CD4-positive, alpha-beta T cell treated with Interleukin-21 for 1 hour (primary cell): ENCODE results near the gene ERBB2.
"Not testable (repeated sequence)": the region's sequence is repeated elsewhere in the genome, so short reads cannot be mapped to it uniquely, and the experiment has no call there.

Experiments
- DNase-seq: peaks from one replicate; pipeline ENCODE4 v3.0.0-alpha.2; 2020

ERBB2 gene

DNA sequence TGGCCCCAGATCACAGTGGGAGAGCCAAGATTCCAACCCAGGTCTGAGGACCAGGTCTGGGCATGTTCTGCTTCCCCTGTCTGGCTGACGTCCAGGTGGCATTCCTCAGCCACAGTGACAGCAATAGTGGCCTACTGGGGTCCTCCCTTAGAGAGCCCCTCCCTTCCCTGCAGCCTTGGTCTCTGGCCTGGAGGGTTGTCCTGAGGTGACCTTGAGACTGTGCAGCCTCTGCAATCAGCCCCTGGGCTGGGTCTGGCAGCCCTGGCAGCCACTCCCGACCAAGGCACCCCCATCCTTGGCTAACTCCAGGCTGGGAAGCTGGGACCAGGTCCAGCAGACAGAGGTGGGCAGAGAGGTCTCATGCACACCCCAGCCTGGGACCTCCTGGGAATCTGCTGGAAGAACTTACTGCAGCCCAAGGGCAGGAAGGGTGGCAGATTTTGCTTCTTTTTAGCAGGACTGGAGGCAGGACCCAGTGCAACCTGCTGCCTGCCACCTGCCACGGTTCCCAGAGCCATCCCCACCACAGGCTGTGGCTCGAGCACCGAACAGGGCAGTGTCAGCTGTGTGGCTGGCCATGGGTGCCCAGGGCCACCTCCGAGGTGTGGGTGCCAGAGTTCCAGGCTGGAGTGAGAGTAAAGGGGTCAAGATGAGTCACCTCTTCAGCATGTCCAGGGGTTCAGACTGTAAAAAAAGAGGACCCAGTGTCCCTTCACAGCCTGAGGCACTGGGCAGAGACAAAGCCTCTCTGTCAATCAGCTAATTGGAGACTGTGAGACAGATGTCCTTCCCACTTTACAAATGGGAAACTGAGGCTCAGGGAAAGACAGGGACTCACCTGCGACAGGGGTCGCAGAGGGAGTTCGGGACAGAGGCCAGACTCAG lies 50.5 kb downstream of the ERBB2 start:
- DNase-seq: no peak

DNA sequence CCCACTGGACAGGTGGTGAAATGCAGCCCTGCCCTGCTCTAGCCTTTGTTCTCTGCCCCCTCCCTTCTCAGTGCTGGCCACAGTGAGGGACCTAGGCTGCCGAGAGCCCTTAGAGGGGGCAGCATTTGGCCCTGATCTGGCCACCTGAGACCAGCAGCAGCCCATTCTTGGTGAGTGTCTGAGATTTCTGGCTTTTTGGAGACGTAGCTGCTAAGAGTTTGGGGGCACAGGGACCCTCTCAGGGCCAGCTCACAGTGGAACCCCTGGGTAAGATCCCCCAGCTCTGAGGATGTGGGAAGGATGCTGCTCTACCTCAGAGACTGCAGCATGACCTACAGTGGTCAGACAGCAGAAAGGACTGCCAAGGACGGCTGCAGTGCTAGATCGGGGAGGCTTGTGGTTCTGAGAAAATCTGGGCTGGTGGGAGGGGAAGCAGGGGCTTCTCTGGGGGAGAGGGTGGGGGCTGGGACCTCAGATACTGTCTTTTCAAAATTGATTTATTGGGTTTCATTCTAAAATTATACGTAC lies 51.2 kb downstream of the ERBB2 start:
- DNase-seq: no peak

DNA sequence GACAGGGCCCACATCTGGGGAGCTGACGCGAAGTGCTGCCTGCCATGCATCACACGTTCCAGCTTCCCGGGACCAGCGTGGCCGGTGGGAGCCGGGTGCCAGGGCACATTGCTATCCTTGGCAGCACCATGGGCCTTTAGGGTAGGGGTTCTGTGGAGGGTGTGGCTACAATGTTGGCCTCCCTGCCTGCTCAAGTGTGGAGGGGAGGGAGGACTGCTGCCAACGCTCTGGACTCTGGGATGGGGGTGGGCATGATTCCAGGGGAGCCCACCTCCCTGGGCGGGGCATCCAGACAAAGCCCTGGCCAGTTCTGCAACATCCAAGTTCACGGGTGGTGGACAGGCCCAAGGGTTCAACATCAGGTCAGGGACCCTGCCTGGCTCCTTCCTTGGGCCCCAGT lies 51.8 kb downstream of the ERBB2 start:
- no peak for DNase-seq

DNA sequence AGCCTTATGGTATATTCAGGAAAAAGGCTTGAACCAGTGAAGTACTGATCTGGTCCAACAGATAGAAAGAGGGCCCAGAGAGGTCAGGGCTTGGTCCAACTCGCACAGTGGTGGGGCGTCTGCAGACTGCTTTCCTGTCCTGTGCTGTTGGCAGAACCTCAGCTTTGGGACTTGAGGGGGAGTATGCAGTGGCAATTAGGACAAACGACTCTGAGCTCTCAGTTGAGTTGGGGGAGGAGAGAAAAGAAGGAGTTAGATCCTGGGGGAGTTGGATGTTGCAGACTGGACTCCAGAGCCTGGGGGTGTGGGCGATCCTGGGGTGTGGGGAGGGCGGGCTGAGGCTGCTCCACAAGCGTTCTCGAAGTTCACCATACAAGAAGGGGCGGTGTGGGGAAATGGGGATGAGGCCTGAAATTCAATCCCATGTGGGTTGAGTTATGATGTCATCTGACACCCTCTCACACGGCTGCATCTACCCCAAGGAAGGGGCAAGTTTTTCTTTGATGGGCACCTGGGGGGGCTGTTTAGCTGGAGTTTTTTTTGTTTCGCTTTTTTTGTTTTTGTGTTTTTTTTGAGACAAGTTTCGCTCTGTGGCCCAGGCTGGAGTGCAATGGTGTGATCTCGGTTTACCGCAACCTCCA lies 52.5 kb downstream of the ERBB2 start:
- DNase-seq: no peak

DNA sequence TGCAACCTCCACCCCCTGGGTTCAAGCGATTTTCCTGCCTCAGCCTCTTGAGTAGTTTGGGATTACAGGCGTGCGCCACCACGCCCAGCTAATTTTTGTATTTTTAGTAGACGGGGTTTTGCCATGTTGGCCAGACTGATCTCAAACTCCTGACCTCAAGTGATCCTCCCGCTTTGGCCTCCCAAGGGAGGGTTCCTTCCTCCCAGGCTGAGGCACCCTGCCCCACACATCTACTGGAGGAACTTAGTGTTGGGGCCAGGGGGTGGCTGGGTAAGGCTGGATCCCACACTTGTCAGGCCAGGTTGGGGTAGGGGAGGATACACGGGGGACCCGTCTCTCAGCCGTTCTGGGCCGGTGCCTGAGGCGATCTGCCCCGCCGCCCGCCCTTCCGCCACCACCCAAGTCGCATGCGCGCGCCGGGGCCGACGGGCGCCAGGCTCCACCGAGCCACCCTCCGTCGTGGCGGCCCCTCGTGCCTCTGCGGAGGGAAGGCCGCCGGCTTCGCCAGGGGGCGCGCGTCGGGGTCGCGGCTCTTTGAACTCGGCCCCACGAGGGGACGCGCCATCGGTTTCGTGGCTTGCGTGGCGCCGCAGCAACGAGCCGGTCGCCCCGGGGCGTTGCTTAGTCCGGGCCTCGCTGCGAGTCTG lies 53.8 kb downstream of the ERBB2 start:
- DNase-seq: peak; percentile 80

DNA sequence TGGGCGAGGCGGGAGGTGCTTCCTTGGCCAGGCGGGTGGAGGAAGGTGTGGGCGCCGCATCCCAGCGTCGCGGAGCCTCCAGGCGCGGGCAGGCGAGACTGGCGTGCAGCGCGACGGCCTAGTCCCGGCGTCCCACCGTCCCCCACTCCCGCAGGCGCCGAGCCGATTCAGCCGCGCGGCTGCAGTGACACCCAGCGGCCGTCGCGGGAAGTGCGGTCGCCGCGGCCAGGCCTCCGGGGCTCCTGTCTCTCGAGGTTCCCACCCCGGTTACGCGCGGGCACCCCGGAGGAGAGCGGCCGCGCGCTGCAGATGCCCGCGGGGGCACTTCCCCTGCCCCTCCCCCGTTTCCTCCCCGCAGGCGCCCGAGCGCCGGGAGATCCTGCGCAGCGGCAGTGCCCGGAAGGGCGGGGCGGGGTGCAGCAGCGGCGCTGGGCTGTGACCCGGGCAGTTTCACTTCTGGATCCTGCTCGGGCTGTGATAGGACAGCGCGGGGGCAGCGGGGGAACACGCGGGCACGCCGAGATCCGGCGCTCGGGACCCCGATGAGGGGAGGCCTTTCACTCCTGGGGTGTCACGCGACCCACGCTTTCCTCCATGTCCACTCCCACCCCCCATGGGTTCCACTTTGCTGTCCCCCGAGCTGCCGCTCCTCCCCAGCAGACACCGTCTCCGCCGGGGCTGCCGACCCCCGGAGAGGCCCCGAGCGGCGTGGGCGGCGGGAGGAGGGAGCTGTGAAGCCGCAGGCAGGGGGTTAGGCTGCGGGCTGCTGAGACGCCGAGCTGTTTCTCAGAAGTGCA lies 54.5 kb downstream of the ERBB2 start:
- peak; percentile 99 for DNase-seq

DNA sequence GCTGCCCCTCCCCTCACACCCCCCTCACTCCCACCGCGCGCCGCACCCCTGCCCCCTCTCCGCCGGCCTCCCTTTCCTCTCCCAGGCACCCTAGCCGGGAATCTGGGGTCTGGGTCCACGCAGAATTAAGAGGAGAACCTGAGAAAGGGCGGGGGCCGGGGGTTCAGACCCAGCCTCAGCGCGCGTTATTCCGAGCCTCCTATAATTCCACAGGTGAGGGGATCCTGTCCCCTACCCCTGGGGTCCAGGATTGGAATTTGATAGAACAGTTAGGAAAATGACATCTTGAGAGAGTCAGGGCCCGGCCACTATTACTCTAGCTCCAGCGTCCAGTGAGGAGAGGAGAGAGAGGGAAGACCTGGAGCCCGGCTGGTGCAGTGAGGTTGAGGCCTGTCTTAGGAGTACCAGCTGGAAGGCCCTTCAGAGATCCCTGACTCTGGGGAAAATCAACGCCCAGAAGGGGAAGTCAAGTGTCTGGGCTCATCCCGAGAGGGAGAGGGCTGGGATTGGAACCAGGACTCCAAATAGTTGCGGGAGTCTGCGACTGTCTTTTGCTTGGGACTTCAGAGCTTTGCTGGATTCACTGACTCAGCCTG lies 55.2 kb downstream of the ERBB2 start:
- no peak for DNase-seq

DNA sequence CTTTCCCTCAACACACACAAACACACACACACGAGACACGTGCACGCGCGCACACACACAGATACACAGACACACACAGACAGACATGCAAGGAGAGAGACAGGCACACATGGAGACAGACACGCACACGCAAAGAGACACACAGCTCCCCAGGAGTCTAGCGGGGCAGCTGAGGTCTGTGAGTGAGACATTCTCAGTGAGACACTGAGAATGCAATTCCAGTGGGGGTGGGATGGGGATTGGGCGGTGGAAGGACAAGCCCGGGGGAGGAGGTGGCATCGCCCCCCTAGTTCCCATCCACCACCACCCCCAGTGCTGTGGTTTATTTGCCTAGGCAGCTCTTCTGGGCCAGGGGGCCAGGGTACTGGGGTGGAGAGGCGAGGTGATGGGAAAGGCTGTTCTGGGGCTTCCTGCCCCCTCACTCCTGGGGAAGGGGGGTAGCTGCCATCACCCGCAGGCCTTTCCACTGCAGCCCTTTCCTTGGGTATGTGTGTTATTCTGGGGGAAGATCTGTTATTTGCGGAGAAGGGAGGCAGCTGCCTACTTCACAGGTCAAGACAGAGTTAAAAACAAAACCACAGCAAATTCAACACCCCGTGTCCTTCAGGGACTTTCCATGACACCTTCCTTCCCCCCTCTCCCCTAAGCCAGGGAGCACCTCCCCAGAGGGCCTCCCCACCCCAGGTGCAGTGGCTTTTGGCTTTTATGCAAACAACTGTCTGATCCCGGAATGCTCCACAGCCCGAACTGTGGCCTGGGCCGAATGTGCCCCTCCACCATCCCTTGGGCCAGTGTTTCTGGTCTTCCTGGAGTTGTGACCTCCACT lies 55.9 kb downstream of the ERBB2 start:
- DNase-seq: peak; percentile 86

DNA sequence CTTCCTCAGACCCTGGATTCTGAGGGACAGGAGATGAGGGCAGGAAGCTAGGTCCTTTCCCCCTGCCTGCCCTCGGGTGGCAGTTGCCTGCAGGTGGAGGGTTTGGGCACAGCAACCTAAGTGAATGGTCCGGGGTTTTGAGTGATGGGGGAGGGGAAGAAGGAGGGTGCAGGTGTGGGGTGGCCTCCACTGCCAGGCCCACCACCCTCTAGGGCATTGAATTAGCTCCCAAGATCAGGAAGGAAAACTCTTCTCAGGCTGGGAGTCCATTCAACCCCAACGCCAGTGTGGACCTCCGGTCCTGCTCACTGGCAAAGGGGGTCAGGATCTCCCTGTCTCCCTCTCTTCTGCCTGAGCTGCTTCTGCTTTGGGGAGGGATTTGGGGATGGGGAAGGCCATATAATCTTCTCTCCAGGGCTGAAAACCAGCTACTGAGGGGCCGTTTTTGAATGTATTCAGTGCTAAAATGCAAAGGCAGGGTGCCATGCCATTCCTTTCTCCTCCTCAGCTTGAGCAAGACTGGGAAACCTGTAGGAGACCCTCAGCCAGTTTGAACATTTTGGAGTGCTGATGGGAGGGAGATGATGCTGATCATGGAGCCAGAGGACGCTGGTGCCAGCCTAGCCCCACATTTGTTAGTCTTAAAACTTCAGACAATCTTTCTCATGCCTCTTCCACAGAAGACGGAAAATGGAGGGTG lies 56.7 kb downstream of the ERBB2 start:
- DNase-seq: no peak

DNA sequence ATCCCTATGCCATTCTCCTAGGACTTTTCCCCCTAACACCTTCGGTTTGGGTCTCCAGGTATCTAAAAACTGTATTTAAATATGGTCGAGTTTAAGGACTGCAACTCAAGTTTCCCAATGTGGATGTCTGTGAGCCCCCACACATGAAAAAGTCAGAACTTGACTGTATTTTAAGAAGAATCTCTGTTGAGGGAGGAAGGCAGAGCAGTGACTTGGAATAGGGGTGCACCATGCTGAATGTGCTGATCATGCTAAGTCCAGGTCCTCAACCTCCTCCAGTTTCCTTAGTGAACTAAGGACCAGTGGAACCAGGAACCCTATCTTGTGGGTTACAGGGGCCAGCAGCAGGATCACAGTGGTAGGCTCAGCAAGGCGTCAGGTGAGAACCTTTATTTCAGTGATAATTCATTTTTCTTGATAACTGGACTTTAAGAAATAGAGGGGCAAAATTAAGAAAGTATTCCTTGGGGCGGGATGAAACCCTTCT lies 57.4 kb downstream of the ERBB2 start:
- no peak for DNase-seq

DNA sequence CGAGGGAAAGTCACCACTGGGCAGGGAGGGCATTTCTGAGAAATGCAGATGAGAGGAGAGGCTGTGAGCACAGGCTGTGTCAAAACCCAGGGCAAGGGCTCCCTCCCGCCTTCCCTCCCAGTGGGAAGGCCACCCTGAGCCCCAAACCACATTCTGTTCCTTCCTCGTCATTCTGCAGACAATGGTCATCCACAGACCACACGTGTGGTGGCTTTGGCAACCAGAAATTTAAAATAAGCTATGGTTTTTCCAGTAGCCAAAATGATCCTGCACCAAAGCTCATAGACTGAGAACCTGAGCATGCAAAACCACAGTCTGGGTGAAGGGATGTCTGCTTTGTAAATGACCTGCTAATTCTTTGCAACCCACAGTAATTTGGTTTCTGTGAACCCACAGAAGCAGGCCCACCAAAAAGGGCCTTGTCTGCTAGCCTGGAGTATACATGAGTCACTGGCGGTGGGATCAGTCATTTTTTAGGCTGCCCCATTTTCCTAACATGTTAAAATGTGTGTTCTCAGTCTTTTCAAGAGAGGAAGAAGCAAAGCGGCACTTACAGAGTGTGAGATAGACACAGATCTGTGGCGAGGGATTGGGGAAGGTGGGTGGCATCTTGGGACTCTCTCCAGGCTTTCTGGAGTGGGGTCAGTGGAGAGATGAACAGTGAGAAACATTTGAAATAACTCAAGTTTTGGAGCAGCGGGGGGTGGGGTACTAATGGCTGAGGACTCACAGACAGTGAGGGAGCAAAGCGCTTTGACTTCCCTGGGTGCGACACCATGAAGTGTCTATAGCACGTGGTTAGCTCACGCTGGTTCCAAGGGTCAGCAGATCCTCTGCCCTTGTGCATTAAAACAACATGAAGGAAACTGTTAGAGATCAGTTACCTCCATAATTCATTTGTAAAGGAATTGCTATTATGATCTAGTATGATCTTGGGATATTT lies 58.3 kb downstream of the ERBB2 start:
- DNase-seq: peak; percentile 77

DNA sequence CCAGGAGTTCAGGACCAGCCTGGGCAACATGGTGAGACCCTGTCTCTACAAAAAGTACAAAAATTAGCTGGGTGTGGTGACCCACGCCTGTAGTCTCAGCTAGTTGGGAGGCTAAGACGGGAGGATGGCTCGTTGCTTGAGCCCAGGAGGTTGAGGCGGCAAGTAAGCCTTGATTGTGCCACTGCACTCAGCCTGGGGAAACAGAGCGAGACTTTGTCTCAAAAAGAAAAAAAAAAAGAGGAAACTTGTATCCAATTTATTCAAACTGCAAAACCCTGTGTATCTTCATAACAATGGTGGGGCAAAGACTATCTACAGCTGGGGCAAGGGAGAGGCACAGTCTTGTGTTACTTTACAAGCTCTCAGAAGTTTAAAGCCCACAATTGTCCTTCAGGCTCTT lies 59.3 kb downstream of the ERBB2 start:
- DNase-seq: no peak

DNA sequence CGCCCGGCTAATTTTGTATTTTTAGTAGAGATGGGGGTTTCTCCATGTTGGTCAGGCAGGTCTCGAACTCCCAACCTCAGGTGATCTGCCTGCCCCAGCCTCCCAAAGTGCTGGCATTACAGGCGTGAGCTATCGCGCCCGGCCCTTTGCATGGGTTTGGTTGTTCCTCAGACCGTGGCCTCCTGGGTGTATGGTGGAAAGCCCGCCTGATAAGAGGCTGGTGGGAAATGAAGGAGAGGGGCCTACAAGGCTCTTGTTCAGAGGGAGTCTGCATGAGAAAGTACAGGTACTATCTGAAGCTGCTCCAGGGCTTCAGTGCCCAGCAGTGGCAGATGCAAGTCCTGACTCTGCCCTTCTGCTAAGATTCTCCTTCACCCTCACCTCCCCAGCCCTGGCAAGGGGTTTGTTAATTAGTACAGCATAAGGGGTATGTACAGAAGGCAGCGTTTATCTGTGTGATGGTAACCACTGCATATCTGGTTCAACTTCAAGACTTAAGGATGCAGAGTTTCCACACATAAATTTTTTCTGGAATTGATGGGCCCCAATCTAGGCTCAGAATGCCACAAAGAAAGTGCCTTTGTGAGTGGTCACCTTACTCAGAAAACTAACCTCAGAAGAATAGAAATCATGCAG lies 62.1 kb downstream of the ERBB2 start:
- DNase-seq: no peak

DNA sequence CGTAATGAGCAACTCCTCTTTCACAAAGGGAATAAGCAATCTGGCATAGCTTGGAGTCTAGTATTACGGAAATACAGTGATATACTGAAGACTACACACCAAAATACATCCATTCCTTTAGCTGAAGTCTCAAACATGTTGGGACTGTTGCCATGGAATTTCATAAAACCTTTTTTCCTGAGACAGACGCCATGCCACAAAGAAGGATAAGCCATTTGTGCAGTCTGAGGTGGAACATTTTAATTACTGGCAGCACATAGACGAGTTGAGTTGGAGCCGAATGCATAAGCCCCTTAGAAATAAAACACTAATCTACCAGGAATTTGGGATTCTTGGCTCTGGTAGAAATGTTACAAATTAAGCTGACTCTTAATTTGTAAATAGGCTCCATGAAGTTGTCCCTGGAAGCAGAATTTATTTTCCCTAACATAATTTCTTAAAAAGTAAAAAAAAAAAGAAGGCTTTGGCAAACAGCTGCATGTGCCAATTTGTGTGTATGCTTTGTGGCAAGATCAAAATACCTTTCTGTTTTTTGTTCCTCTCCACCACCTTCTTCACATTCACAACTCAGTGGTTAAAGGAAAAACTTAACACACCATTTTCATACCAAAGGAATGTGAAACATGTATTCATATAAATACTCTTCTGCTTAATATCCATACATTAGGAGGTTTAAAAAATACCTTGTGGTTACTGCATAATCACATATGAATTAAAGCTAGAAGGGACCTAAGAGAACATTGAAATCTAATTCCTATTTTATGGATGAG lies 63.4 kb downstream of the ERBB2 start:
- no peak for DNase-seq

DNA sequence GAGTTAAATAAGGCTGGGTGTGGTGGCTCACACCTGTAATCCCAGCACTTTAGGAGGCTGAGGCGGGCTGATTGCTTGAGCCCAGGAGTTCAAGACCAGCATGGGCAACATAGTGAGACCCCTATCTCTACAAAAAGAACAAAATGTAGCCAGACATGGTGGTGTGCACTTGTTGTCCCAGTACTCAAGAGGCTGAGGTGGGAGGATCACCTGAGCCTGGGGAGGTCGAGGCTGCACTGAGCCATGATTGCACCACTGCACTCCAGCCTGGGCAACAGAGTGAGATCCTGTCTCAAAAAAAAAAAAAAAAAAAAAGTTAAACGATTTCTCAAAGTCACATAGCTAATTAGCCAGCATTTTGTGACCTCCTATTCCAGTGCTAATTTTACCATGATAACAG lies 64.3 kb downstream of the ERBB2 start:
- not testable (repeated sequence) for DNase-seq

DNA sequence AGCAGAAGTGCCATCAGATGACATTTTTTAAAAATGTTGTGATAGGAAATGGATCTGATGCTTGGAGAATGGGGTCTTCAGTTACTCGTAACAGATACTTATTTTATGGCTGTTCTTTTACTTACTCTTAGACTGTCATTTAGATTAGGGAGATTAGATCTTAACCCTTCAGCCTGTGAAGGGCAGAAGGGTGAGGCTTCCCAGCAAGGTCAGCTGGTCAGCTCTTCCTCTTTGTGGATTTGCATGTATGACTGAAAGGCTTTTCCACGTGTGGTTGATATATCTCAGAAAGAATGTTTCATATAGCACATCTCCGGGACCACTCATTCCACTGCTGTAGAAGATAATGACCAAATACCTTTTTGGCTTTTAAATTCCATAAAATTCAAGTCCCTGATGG lies 65.3 kb downstream of the ERBB2 start:
- no peak for DNase-seq

DNA sequence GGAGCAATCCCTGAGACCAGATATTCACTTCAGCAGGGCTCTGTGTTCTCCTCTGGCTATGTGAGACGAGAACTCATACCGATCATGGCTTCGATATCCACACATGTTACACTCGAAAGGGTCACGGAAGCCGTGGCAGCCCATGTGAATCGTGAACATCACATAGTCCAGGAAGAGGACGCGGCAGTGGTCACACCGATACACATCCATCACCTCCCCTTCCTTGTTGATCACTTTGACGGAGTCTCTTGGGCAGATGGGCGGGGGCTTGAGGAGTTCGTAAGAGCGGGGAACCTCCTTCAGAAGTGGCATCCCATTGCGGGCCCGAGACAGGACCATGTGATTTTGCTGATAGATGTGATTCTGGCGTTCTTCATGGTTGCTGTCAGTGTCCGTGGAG lies 65.9 kb downstream of the ERBB2 start:
- DNase-seq: no peak

DNA sequence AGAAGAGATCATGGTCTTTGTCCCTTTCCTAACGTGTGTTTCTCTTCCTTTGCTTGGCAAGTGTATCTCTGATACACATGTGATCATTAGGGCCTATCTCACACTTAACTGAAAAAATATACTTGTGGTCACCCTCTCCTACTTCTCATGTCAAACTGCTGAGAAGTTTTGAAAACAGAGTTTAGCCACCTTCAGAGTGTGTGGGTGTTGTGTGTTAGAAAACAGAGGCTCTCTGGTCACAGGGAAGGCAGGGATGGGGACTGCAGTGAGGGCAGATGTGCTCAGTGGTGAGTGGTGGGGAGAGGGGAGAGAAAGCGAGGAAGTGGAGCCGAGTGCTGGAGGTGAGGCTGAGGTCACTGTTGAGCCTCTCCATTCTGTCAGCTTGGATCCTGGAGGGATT lies 67.3 kb downstream of the ERBB2 start:
- peak; percentile 37 for DNase-seq
